Measurements from ENCODE around the gene ADGRB3. TPM values are rescaled to one million over a fixed set of nuclear protein-coding genes. Genes with fewer than 3 reads are reported as not detected.

The ADGRB3 gene
- total and polyA plus RNA-seq, 4 donors, result 26.9 to 99.7 (median 60.2) TPM

- DNase-seq (ENCODE audit: low read depth in 4 of 6, low spot score in 6 of 6), result no peak
- Histone ChIP-seq H3K4me1 (ENCODE audit: control insufficient read depth, insufficient read depth, low read length) (no peaks in the 10 kb centered on the region), H3K4me3 (ENCODE audit: low read depth, low read length) (no peak overlapping the region), H3K36me3 (ENCODE audit: control insufficient read depth, insufficient read depth, low read length) (no peaks in the 10 kb centered on the region), H3K9me3 (ENCODE audit: control insufficient read depth, insufficient read depth, low read length) (no peaks in the 10 kb centered on the region), H3K27ac (ENCODE audit: low read depth, low read length) (no peak overlapping the region), H3K27me3 (ENCODE audit: control insufficient read depth, insufficient read depth, low read length) (no peaks in the 10 kb centered on the region)
- 40% methylated on average over 1 of the region's 3 CpGs for WGBS (ENCODE audit: insufficient coverage)
These were observed 56.0 kb downstream of the ADGRB3 start for GRCh38 chr6:68691120-68691519.

GRCh38 chr6:68693271-68693670 lies 58.2 kb downstream of the ADGRB3 start:
- H3K27ac ChIP-seq (ENCODE audit: low read depth, low read length), result no peak overlapping the region
- no peaks in the 10 kb centered on the region for H3K36me3 ChIP-seq (ENCODE audit: control insufficient read depth, insufficient read depth, low read length)
- no peaks in the 10 kb centered on the region for H3K27me3 ChIP-seq (ENCODE audit: control insufficient read depth, insufficient read depth, low read length)
- H3K4me3 ChIP-seq (ENCODE audit: low read depth, low read length), result no peak overlapping the region
- no peaks in the 10 kb centered on the region for H3K9me3 ChIP-seq (ENCODE audit: control insufficient read depth, insufficient read depth, low read length)
- no peak for DNase-seq (ENCODE audit: low read depth in 4 of 6, low spot score in 6 of 6)
- no peaks in the 10 kb centered on the region for H3K4me1 ChIP-seq (ENCODE audit: control insufficient read depth, insufficient read depth, low read length)
- WGBS (ENCODE audit: insufficient coverage), result no CpG with 5 or more reads among the region's 1 CpG

DNA sequence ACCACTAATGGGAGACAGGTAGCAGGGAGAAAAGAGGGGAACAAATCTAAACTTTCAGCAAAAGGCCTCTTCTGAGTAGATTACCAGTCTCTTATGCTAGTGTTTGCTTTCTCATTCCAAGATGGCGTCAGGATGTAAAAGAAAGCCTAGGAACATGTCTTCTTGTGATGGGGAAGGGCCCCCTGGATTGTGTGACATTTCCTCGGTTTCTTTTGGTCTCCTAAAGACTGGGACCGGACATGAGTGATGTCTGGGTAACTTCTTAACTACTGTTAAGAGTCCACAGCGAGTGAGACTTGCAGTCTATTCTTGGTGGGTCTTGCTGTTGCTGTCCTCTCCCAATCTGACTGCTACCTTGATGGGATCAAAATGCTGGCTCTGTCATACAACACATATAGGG lies 60.3 kb downstream of the ADGRB3 start:
- H3K9me3 ChIP-seq (ENCODE audit: control insufficient read depth, insufficient read depth, low read length), result no peaks in the 10 kb centered on the region
- no peaks in the 10 kb centered on the region for H3K27me3 ChIP-seq (ENCODE audit: control insufficient read depth, insufficient read depth, low read length)
- WGBS (ENCODE audit: insufficient coverage), result 100% methylated on average over 4 of the region's 4 CpGs
- H3K36me3 ChIP-seq (ENCODE audit: control insufficient read depth, insufficient read depth, low read length), result no peaks in the 10 kb centered on the region
- no peak overlapping the region for H3K4me3 ChIP-seq (ENCODE audit: low read depth, low read length)
- H3K4me1 ChIP-seq (ENCODE audit: control insufficient read depth, insufficient read depth, low read length), result no peaks in the 10 kb centered on the region
- H3K27ac ChIP-seq (ENCODE audit: low read depth, low read length), result no peak overlapping the region
- DNase-seq (ENCODE audit: low read depth in 4 of 6, low spot score in 6 of 6), result no peak

GRCh38 chr6:68695838-68696237 lies 60.8 kb downstream of the ADGRB3 start:
- DNase-seq (ENCODE audit: low read depth in 4 of 6, low spot score in 6 of 6), result no peak
- WGBS (ENCODE audit: insufficient coverage), result 100% methylated on average over 1 of the region's 6 CpGs
- Histone ChIP-seq H3K27me3 (ENCODE audit: control insufficient read depth, insufficient read depth, low read length) (no peaks in the 10 kb centered on the region), H3K36me3 (ENCODE audit: control insufficient read depth, insufficient read depth, low read length) (no peaks in the 10 kb centered on the region), H3K4me1 (ENCODE audit: control insufficient read depth, insufficient read depth, low read length) (no peaks in the 10 kb centered on the region), H3K4me3 (ENCODE audit: low read depth, low read length) (no peak overlapping the region), H3K9me3 (ENCODE audit: control insufficient read depth, insufficient read depth, low read length) (no peaks in the 10 kb centered on the region), H3K27ac (ENCODE audit: low read depth, low read length) (no peak overlapping the region)

DNA sequence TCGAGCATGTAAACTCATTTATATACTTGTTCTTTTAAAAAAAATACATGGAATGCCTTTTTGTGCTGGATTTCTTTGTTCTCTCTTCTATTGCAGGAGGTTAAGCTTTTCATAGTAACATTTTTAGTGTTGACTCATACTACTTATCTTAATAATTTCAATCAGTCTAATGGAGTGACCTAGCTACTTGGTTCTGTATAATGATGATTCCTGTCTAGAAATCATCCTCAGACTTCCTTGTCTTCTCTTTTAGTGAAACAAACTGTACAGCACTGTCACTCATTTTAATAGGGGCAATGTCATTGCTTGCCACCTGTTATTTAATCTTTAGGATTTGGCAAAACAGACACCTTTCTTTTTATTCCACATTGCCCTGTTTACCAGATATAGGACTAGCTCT lies 62.3 kb downstream of the ADGRB3 start:
- no peak overlapping the region for H3K4me3 ChIP-seq (ENCODE audit: low read depth, low read length)
- no peak overlapping the region for H3K27ac ChIP-seq (ENCODE audit: low read depth, low read length)
- H3K27me3 ChIP-seq (ENCODE audit: control insufficient read depth, insufficient read depth, low read length), result no peaks in the 10 kb centered on the region
- no peaks in the 10 kb centered on the region for H3K9me3 ChIP-seq (ENCODE audit: control insufficient read depth, insufficient read depth, low read length)
- H3K4me1 ChIP-seq (ENCODE audit: control insufficient read depth, insufficient read depth, low read length), result no peaks in the 10 kb centered on the region
- no CpG with 5 or more reads among the region's 1 CpG for WGBS (ENCODE audit: insufficient coverage)
- no peaks in the 10 kb centered on the region for H3K36me3 ChIP-seq (ENCODE audit: control insufficient read depth, insufficient read depth, low read length)
- DNase-seq (ENCODE audit: low read depth in 4 of 6, low spot score in 6 of 6), result no peak

DNA sequence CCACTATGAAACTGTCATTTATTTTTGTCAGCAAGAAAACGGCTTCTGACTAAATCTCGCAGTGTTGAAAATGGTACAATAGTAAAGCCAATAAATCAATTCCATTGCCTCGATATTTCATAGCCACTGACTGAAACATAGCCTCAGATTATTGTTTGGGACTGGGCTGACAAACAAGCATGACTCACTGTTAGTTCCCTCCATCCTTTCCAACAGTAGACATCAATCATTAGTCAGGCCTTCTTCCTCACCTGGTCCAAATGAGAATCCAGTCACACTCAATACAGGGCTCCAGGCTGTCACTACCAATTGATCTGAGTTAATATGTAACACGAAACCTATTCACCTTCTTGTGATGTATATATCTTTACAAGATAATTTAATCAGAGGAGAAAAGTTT lies 66.1 kb downstream of the ADGRB3 start:
- H3K9me3 ChIP-seq (ENCODE audit: control insufficient read depth, insufficient read depth, low read length), result no peaks in the 10 kb centered on the region
- H3K27ac ChIP-seq (ENCODE audit: low read depth, low read length), result no peak overlapping the region
- no peaks in the 10 kb centered on the region for H3K36me3 ChIP-seq (ENCODE audit: control insufficient read depth, insufficient read depth, low read length)
- H3K27me3 ChIP-seq (ENCODE audit: control insufficient read depth, insufficient read depth, low read length), result no peaks in the 10 kb centered on the region
- 73% methylated on average over 1 of the region's 4 CpGs for WGBS (ENCODE audit: insufficient coverage)
- H3K4me3 ChIP-seq (ENCODE audit: low read depth, low read length), result no peak overlapping the region
- H3K4me1 ChIP-seq (ENCODE audit: control insufficient read depth, insufficient read depth, low read length), result no peaks in the 10 kb centered on the region
- no peak for DNase-seq (ENCODE audit: low read depth in 4 of 6, low spot score in 6 of 6)

DNA sequence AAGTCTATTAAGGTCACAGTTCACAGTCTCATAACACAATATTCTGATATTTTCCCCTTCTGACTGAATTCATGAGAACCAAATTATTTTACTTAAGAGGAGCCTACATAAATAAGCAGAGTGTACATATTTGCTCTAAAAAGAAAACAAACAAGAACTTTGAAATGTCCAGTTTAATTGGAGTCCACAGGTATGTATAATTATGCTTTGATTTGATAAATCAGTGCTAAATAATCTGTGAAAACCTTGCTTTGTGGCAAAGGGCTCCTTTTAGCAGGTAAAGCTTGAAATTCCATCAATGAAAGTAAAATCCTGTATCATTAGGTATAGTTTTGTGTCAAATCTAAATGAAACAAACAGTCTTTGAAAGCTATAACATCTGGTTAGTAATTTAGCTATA lies 69.4 kb downstream of the ADGRB3 start:
- Histone ChIP-seq H3K27me3 (ENCODE audit: control insufficient read depth, insufficient read depth, low read length) (no peaks in the 10 kb centered on the region), H3K9me3 (ENCODE audit: control insufficient read depth, insufficient read depth, low read length) (no peaks in the 10 kb centered on the region), H3K27ac (ENCODE audit: low read depth, low read length) (no peak overlapping the region), H3K4me1 (ENCODE audit: control insufficient read depth, insufficient read depth, low read length) (no peaks in the 10 kb centered on the region), H3K36me3 (ENCODE audit: control insufficient read depth, insufficient read depth, low read length) (no peaks in the 10 kb centered on the region), H3K4me3 (ENCODE audit: low read depth, low read length) (no peak overlapping the region)
- no peak for DNase-seq (ENCODE audit: low read depth in 4 of 6, low spot score in 6 of 6)

DNA sequence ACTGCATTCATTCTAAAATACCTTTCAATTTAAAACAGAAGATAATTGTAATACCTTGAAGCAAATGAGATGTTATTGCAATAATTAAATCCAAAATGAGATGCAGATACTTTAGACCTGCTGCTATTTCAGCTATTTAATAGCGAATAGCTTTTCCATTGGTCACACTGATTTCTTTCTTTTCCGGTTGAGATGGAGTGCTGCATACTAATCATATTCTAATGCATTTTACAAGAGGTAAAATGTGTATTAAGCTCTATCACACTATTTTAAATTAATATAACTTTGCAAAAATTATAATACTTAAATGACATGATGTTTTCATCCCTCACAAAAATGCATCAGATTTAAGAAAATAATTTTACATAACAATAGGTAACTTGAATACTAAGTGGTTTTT lies 74.0 kb downstream of the ADGRB3 start:
- no peak overlapping the region for H3K27ac ChIP-seq (ENCODE audit: low read depth, low read length)
- H3K9me3 ChIP-seq (ENCODE audit: control insufficient read depth, insufficient read depth, low read length), result no peaks in the 10 kb centered on the region
- peak in 1 of 6 donors; percentile 48 for DNase-seq (ENCODE audit: low read depth in 4 of 6, low spot score in 6 of 6)
- H3K27me3 ChIP-seq (ENCODE audit: control insufficient read depth, insufficient read depth, low read length), result no peaks in the 10 kb centered on the region
- no CpG with 5 or more reads among the region's 2 CpGs for WGBS (ENCODE audit: insufficient coverage)
- no peaks in the 10 kb centered on the region for H3K36me3 ChIP-seq (ENCODE audit: control insufficient read depth, insufficient read depth, low read length)
- H3K4me1 ChIP-seq (ENCODE audit: control insufficient read depth, insufficient read depth, low read length), result peaks cover 10% of the 10 kb centered on the region
- H3K4me3 ChIP-seq (ENCODE audit: low read depth, low read length), result no peak overlapping the region

DNA sequence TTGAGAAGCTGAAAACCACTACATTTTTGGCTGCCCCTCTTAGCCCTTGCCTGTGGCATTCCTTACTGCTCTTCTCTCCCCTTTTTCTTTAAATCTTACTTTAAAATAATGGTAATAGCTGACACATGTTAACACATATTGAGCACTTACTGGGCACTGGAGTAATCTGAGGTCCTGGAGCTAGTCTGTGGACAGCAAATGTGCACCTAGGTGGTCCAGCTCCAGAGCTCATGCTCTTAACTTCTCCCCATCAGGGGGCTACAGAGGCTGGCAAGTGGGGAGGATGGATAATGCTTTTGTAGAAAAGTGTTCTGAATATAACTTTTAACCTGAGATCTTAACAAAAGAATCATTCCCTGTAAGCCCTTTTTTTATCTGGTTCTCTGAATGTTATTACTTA lies 74.8 kb downstream of the ADGRB3 start:
- Histone ChIP-seq H3K4me3 (ENCODE audit: low read depth, low read length) (no peak overlapping the region), H3K36me3 (ENCODE audit: control insufficient read depth, insufficient read depth, low read length) (no peaks in the 10 kb centered on the region), H3K27me3 (ENCODE audit: control insufficient read depth, insufficient read depth, low read length) (no peaks in the 10 kb centered on the region), H3K4me1 (ENCODE audit: control insufficient read depth, insufficient read depth, low read length) (peaks cover 10% of the 10 kb centered on the region), H3K9me3 (ENCODE audit: control insufficient read depth, insufficient read depth, low read length) (no peaks in the 10 kb centered on the region), H3K27ac (ENCODE audit: low read depth, low read length) (peak overlapping the region; percentile 61)
- DNase-seq (ENCODE audit: low read depth in 4 of 6, low spot score in 6 of 6), result no peak

- H3K27ac ChIP-seq (ENCODE audit: low read depth, low read length), result peak overlapping the region; percentile 61
- no CpG with 5 or more reads among the region's 3 CpGs for WGBS (ENCODE audit: insufficient coverage)
- H3K27me3 ChIP-seq (ENCODE audit: control insufficient read depth, insufficient read depth, low read length), result no peaks in the 10 kb centered on the region
- no peaks in the 10 kb centered on the region for H3K36me3 ChIP-seq (ENCODE audit: control insufficient read depth, insufficient read depth, low read length)
- no peaks in the 10 kb centered on the region for H3K9me3 ChIP-seq (ENCODE audit: control insufficient read depth, insufficient read depth, low read length)
- no peak for DNase-seq (ENCODE audit: low read depth in 4 of 6, low spot score in 6 of 6)
- peaks cover 10% of the 10 kb centered on the region for H3K4me1 ChIP-seq (ENCODE audit: control insufficient read depth, insufficient read depth, low read length)
- H3K4me3 ChIP-seq (ENCODE audit: low read depth, low read length), result no peak overlapping the region
These were observed 75.4 kb downstream of the ADGRB3 start for GRCh38 chr6:68710496-68710895.
